Activated T-helper 2 cell treated with anti-CD3 and anti-CD28 coated beads, Interferon-gamma antibody, Interleukin-2, Interleukin-4, amounts not matched to agents 10 μg/mL and 5 μg/mL and 100 μg/mL, durations not matched to agents 14 hours and 24 hours and 36 hours (primary cell): ENCODE data around the gene STAP1. TPM values are rescaled to one million over a fixed set of nuclear protein-coding genes. Genes with fewer than 3 reads are reported as not detected.

Experiments used
- DNase-seq: peaks from one replicate; pipeline ENCODE4 v3.0.0; 2021; ENCODE audit warnings: low spot score
- H3K27ac Mint-ChIP-seq: one replicate; pipeline ENCODE4 v1.8.0; 2021; ENCODE audit warnings: mixed read lengths
- H3K27me3 Mint-ChIP-seq: one replicate; pipeline ENCODE4 v1.8.0; 2021; ENCODE audit warnings: low read depth, mixed read lengths
- H3K36me3 Mint-ChIP-seq: one replicate; pipeline ENCODE4 v1.8.0; 2021; ENCODE audit warnings: low read depth, mixed read lengths
- H3K4me1 Mint-ChIP-seq: one replicate; pipeline ENCODE4 v1.8.0; 2021; ENCODE audit warnings: low read depth, mixed read lengths
- H3K4me3 Mint-ChIP-seq: one replicate; pipeline ENCODE4 v1.8.0; 2021; ENCODE audit warnings: low read depth, mild to moderate bottlenecking, moderate library complexity, mixed read lengths
- H3K9me3 Mint-ChIP-seq: one replicate; pipeline ENCODE4 v1.8.0; 2021; ENCODE audit warnings: mixed read lengths
- intact Hi-C: fragments of 100-400 bp; cut with micrococcal nuclease; formaldehyde crosslinking; loops from one replicate; pipeline ENCODE4 v1.15.1; 2023
- total RNA-seq: library from RNA; stranded (reverse); gene quantifications from 2 replicates; pipeline ENCODE4 v1.2.3, GENCODE V29; 2022

The STAP1 gene
- total RNA-seq, 1 donor from 2014 or later, result 18.9 TPM

- Mint-ChIP-seq H3K4me1 (peaks cover 9% of the 10 kb centered on the region), H3K27me3 (no peaks in the 10 kb centered on the region), H3K9me3 (peaks cover 23% of the 10 kb centered on the region), H3K27ac (no peak overlapping the region), H3K4me3 (no peak overlapping the region), H3K36me3 (peaks cover 76% of the 10 kb centered on the region)
- DNase-seq, result no peak
- intact Hi-C loops, result no loop called here
Measured at GRCh38 chr4:67651536-67651935, 93.0 kb downstream of the STAP1 start.

Other genes starting within 250 kb of the STAP1 start
- gene CENPC, start 13.2 kb upstream of the STAP1 start, total RNA-seq, result 31.6 and 32.0 TPM in 2 replicates
- gene UBA6, start 142.4 kb downstream of the STAP1 start, total RNA-seq, result 84.8 and 88.4 TPM in 2 replicates
- not detected in 2 replicates for gene GNRHR, start 195.7 kb downstream of the STAP1 start, total RNA-seq